ENCODE measurements around the gene CPA3. TPM values are rescaled to one million over a fixed set of nuclear protein-coding genes. Genes with fewer than 3 reads are reported as not detected.

CPA3 gene
- polyA plus RNA-seq, 1 donor = 0.52 TPM

DNA sequence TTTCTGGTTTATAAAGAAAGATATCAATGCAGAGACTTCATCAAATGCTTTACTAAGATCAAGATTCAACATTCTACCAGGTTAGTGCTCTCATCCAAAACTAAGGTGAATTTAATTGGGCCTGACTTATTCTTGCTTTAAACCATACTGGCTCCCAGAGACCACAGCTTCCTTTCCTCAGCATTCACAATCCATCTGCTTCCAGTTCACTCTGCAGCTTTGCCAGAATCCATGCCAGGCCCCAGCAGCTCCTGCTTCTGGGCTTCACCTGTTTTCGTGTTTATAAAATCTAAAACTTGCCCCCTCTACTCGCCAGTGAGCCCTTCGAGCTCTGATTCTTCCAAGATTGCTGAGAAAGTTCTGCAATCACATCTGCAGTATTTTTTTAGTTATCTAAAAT, 35.2 kb upstream of the CPA3 start:
- Histone ChIP-seq H3K36me3 (ENCODE audit: control insufficient read depth, insufficient read depth, low read length) (no peaks in the 10 kb centered on the region), H3K9me3 (ENCODE audit: control insufficient read depth, low read depth, low read length) (no peaks in the 10 kb centered on the region), H3K27ac (ENCODE audit: low read length) (no peak overlapping the region), H3K27me3 (ENCODE audit: control insufficient read depth, insufficient read depth, low read length) (no peaks in the 10 kb centered on the region), H3K4me3 (ENCODE audit: low read length) (no peak overlapping the region), H3K4me1 (ENCODE audit: control insufficient read depth, insufficient read depth, low read length) (no peaks in the 10 kb centered on the region)
- DNase-seq = no peak
- WGBS (ENCODE audit: insufficient coverage, low lambda C conversion rate) = no CpG with 5 or more reads among the region's 3 CpGs

DNA sequence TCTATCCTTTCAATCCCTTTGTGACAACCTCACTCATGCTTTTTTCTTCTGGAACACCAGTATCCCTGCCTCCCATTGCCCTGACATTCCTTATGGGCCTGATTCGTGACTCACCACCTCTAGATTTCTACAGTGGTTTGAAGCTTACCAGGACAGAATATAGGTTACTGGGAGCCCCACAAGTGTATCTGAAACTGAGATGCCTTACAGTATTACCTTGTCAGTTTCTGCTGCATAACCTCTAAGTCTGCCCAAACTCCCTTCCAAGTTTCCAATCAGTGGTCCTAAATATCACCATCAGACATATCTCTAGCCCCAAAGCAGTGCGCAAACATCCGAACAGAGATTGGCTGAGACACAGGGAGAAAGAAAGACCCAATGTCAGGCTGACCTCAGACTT, 31.9 kb upstream of the CPA3 start:
- no peaks in the 10 kb centered on the region for H3K27me3 ChIP-seq (ENCODE audit: control insufficient read depth, insufficient read depth, low read length)
- no CpG with 5 or more reads among the region's 3 CpGs for whole genome bisulfite sequencing (ENCODE audit: insufficient coverage, low lambda C conversion rate)

DNA sequence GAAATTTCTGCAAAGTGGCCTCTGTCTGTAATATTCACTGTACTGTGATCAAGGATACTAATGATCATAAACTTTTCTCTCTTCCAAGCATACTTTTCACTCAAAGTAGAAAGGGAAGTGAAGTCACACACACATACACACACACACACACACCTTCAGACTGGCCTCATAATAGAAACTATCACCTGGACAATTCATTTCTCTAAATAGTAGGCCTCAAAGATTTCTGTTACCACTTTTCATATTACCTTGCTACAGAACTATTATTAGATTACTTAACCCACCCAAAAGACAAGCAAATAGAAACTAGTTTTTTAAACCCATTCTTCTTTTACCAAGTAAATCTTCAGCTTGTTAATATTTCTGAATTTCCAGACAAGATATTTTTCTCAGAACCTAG, 25.3 kb upstream of the CPA3 start:
- no peaks in the 10 kb centered on the region for H3K4me1 ChIP-seq (ENCODE audit: control insufficient read depth, insufficient read depth, low read length)
- no peak for DNase-seq
- H3K27ac ChIP-seq (ENCODE audit: low read length) = no peak overlapping the region
- H3K36me3 ChIP-seq (ENCODE audit: control insufficient read depth, insufficient read depth, low read length) = no peaks in the 10 kb centered on the region
- no peak overlapping the region for H3K4me3 ChIP-seq (ENCODE audit: low read length)
- no peaks in the 10 kb centered on the region for H3K27me3 ChIP-seq (ENCODE audit: control insufficient read depth, insufficient read depth, low read length)
- H3K9me3 ChIP-seq (ENCODE audit: control insufficient read depth, low read depth, low read length) = no peaks in the 10 kb centered on the region

More for the DNA sequence above, 31.9 kb upstream of the CPA3 start:
- H3K27ac ChIP-seq (ENCODE audit: low read length) = no peak overlapping the region
- H3K9me3 ChIP-seq (ENCODE audit: control insufficient read depth, low read depth, low read length) = no peaks in the 10 kb centered on the region
- no peak for DNase-seq
- no peaks in the 10 kb centered on the region for H3K36me3 ChIP-seq (ENCODE audit: control insufficient read depth, insufficient read depth, low read length)
- H3K4me1 ChIP-seq (ENCODE audit: control insufficient read depth, insufficient read depth, low read length) = no peaks in the 10 kb centered on the region
- no peak overlapping the region for H3K4me3 ChIP-seq (ENCODE audit: low read length)

GRCh38 chr3:148840451-148840850, 24.6 kb upstream of the CPA3 start:
- Histone ChIP-seq H3K36me3 (ENCODE audit: control insufficient read depth, insufficient read depth, low read length) (no peaks in the 10 kb centered on the region), H3K4me3 (ENCODE audit: low read length) (no peak overlapping the region), H3K4me1 (ENCODE audit: control insufficient read depth, insufficient read depth, low read length) (no peaks in the 10 kb centered on the region), H3K27me3 (ENCODE audit: control insufficient read depth, insufficient read depth, low read length) (no peaks in the 10 kb centered on the region), H3K9me3 (ENCODE audit: control insufficient read depth, low read depth, low read length) (no peaks in the 10 kb centered on the region), H3K27ac (ENCODE audit: low read length) (no peak overlapping the region)
- 71% methylated on average over 1 of the region's 4 CpGs for WGBS (ENCODE audit: insufficient coverage, low lambda C conversion rate)
- DNase-seq = no peak

- Histone ChIP-seq H3K4me1 (ENCODE audit: control insufficient read depth, insufficient read depth, low read length) (no peaks in the 10 kb centered on the region), H3K36me3 (ENCODE audit: control insufficient read depth, insufficient read depth, low read length) (no peaks in the 10 kb centered on the region), H3K27ac (ENCODE audit: low read length) (no peak overlapping the region), H3K9me3 (ENCODE audit: control insufficient read depth, low read depth, low read length) (no peaks in the 10 kb centered on the region), H3K27me3 (ENCODE audit: control insufficient read depth, insufficient read depth, low read length) (no peaks in the 10 kb centered on the region), H3K4me3 (ENCODE audit: low read length) (no peak overlapping the region)
- no peak for DNase-seq
- WGBS (ENCODE audit: insufficient coverage, low lambda C conversion rate) = no CpG with 5 or more reads among the region's 2 CpGs
These were observed 19.2 kb upstream of the CPA3 start for GRCh38 chr3:148845756-148846395.

DNA sequence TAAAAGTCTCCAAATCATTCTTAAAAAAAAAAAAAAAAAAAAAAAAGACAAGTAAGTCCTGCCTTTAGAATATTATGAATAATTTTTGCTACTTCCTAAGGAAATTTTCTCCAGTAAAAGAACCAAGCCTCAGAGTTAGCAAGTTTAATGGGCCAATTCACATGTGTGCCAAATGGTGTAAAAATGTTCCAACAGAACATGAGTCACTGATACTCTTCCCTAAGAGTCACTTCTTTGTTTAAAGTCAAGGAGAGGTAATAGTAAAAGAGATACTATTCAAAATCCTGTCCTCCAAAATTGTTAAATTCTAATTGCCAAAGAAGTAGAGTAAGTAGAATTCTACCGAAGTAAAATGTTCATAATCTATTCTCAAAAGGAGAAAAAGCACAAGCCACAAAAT, 17.7 kb upstream of the CPA3 start:
- DNase-seq = no peak
- no CpG with 5 or more reads among the region's 1 CpG for WGBS (ENCODE audit: insufficient coverage, low lambda C conversion rate)
- H3K4me1 ChIP-seq (ENCODE audit: control insufficient read depth, insufficient read depth, low read length) = no peaks in the 10 kb centered on the region
- no peaks in the 10 kb centered on the region for H3K9me3 ChIP-seq (ENCODE audit: control insufficient read depth, low read depth, low read length)
- H3K27me3 ChIP-seq (ENCODE audit: control insufficient read depth, insufficient read depth, low read length) = no peaks in the 10 kb centered on the region
- H3K27ac ChIP-seq (ENCODE audit: low read length) = no peak overlapping the region
- H3K4me3 ChIP-seq (ENCODE audit: low read length) = no peak overlapping the region
- H3K36me3 ChIP-seq (ENCODE audit: control insufficient read depth, insufficient read depth, low read length) = no peaks in the 10 kb centered on the region

- no peaks in the 10 kb centered on the region for H3K4me1 ChIP-seq (ENCODE audit: control insufficient read depth, insufficient read depth, low read length)
- H3K9me3 ChIP-seq (ENCODE audit: control insufficient read depth, low read depth, low read length) = no peaks in the 10 kb centered on the region
- H3K4me3 ChIP-seq (ENCODE audit: low read length) = no peak overlapping the region
- H3K27me3 ChIP-seq (ENCODE audit: control insufficient read depth, insufficient read depth, low read length) = no peaks in the 10 kb centered on the region
- H3K27ac ChIP-seq (ENCODE audit: low read length) = no peak overlapping the region
- H3K36me3 ChIP-seq (ENCODE audit: control insufficient read depth, insufficient read depth, low read length) = no peaks in the 10 kb centered on the region
- 100% methylated on average over 1 of the region's 1 CpG for WGBS (ENCODE audit: insufficient coverage, low lambda C conversion rate)
- no peak for DNase-seq
These were observed 16.7 kb upstream of the CPA3 start for GRCh38 chr3:148848410-148848809.

GRCh38 chr3:148852271-148852992, 12.7 kb upstream of the CPA3 start:
- WGBS (ENCODE audit: insufficient coverage, low lambda C conversion rate) = 100% methylated on average over 3 of the region's 7 CpGs
- H3K4me1 ChIP-seq (ENCODE audit: control insufficient read depth, insufficient read depth, low read length) = no peaks in the 10 kb centered on the region
- no peak overlapping the region for H3K4me3 ChIP-seq (ENCODE audit: low read length)
- no peaks in the 10 kb centered on the region for H3K9me3 ChIP-seq (ENCODE audit: control insufficient read depth, low read depth, low read length)
- no peaks in the 10 kb centered on the region for H3K27me3 ChIP-seq (ENCODE audit: control insufficient read depth, insufficient read depth, low read length)
- no peak for DNase-seq
- no peak overlapping the region for H3K27ac ChIP-seq (ENCODE audit: low read length)
- no peaks in the 10 kb centered on the region for H3K36me3 ChIP-seq (ENCODE audit: control insufficient read depth, insufficient read depth, low read length)

GRCh38 chr3:148853076-148853475, 12.0 kb upstream of the CPA3 start:
- WGBS (ENCODE audit: insufficient coverage, low lambda C conversion rate) = 100% methylated on average over 1 of the region's 2 CpGs
- H3K27me3 ChIP-seq (ENCODE audit: control insufficient read depth, insufficient read depth, low read length) = no peaks in the 10 kb centered on the region
- H3K9me3 ChIP-seq (ENCODE audit: control insufficient read depth, low read depth, low read length) = no peaks in the 10 kb centered on the region
- DNase-seq = no peak
- no peaks in the 10 kb centered on the region for H3K36me3 ChIP-seq (ENCODE audit: control insufficient read depth, insufficient read depth, low read length)
- H3K4me3 ChIP-seq (ENCODE audit: low read length) = no peak overlapping the region
- H3K27ac ChIP-seq (ENCODE audit: low read length) = no peak overlapping the region
- H3K4me1 ChIP-seq (ENCODE audit: control insufficient read depth, insufficient read depth, low read length) = no peaks in the 10 kb centered on the region

DNA sequence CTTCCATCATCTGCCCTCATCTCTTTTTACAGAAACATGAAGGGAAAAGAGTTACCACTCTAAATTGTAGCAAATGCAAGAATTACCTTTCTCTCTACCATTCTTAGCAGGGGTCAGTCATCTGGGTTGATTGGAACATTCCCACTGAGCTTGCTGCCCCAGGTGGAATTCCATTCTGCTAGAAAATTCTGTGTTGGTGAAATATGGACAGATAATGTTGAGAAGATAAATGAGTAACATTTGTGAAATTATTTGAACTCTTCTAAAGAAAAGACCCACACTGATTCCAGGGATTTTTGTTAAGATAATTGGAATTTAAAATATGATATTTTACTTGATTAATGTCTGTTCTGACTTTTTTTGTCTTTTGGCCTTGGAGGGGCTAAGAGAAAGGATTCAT, 11.0 kb upstream of the CPA3 start:
- no peaks in the 10 kb centered on the region for H3K36me3 ChIP-seq (ENCODE audit: control insufficient read depth, insufficient read depth, low read length)
- no peaks in the 10 kb centered on the region for H3K27me3 ChIP-seq (ENCODE audit: control insufficient read depth, insufficient read depth, low read length)
- H3K4me3 ChIP-seq (ENCODE audit: low read length) = no peak overlapping the region
- DNase-seq = no peak
- H3K27ac ChIP-seq (ENCODE audit: low read length) = no peak overlapping the region
- H3K9me3 ChIP-seq (ENCODE audit: control insufficient read depth, low read depth, low read length) = no peaks in the 10 kb centered on the region
- no peaks in the 10 kb centered on the region for H3K4me1 ChIP-seq (ENCODE audit: control insufficient read depth, insufficient read depth, low read length)

GRCh38 chr3:148856384-148856783, 8.7 kb upstream of the CPA3 start:
- H3K36me3 ChIP-seq (ENCODE audit: control insufficient read depth, insufficient read depth, low read length) = no peaks in the 10 kb centered on the region
- no peak overlapping the region for H3K27ac ChIP-seq (ENCODE audit: low read length)
- no peaks in the 10 kb centered on the region for H3K9me3 ChIP-seq (ENCODE audit: control insufficient read depth, low read depth, low read length)
- H3K4me3 ChIP-seq (ENCODE audit: low read length) = no peak overlapping the region
- no peaks in the 10 kb centered on the region for H3K4me1 ChIP-seq (ENCODE audit: control insufficient read depth, insufficient read depth, low read length)
- 93% methylated on average over 2 of the region's 3 CpGs for WGBS (ENCODE audit: insufficient coverage, low lambda C conversion rate)
- no peak for DNase-seq
- H3K27me3 ChIP-seq (ENCODE audit: control insufficient read depth, insufficient read depth, low read length) = no peaks in the 10 kb centered on the region

Data from large intestine (tissue), 3 donors.